Measurements from ENCODE around the gene RFESD.

The RFESD gene

DNA sequence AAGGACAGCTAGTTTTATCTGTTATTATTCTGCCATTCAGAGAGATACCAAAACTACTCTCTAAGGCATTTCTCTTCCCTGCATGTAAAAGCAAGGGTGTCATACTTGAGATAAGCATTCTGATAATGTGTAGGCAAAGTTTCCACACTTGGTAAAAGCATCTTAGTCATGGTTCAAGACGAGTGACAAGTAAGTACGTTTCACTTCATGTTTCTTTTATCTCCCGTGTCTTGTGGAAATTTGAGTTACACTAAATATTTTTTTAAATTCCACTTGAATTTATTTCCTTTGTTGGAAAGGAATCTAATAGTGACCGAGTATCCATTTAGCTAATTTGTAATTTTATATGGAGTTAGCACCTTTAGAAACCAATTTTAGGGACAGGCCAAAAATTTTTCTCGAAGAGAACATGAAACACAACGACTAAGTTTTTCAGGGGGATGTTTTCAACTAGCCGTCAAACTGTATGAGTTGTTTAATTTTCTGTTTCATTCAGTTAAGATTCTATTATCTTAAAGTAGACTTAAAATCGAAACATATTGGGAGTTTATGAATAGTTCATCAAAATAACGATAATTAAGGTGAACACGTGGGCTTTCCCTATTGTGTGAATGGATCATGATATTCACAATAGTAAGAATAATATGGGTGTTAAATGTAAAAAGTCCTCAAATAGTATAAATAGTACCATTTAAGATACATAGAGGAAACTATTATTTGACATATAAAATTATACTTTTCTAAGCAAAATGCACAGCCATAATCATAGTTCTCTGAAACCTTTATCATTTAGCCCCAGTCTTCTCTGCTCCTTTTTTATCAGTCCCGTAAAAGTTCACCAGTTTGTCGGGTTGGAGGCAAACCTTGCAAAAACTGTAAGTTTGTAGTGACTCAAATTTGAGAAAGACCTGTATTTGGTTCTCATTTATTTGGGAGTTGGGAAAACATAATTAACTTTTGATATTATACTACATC, 1.6 kb downstream of the RFESD start:
- Histone ChIP-seq H3K27ac (no peak overlapping the region), H3K4me3 (ENCODE audit: low read depth in 1 of 2, low read length in 1 of 2) (no peak overlapping the region), H3K9me3 (no peaks in the 10 kb centered on the region), H3K4me1 (ENCODE audit: control insufficient read depth in 1 of 2, insufficient read depth in 1 of 2, low read depth in 1 of 2, low read length in 1 of 2) (peaks cover 5 to 16% of the 10 kb centered on the region in 2 experiments), H3K36me3 (no peaks in the 10 kb centered on the region), H3K27me3 (no peaks in the 10 kb centered on the region)
- TF ChIP-seq, protein P1, sequence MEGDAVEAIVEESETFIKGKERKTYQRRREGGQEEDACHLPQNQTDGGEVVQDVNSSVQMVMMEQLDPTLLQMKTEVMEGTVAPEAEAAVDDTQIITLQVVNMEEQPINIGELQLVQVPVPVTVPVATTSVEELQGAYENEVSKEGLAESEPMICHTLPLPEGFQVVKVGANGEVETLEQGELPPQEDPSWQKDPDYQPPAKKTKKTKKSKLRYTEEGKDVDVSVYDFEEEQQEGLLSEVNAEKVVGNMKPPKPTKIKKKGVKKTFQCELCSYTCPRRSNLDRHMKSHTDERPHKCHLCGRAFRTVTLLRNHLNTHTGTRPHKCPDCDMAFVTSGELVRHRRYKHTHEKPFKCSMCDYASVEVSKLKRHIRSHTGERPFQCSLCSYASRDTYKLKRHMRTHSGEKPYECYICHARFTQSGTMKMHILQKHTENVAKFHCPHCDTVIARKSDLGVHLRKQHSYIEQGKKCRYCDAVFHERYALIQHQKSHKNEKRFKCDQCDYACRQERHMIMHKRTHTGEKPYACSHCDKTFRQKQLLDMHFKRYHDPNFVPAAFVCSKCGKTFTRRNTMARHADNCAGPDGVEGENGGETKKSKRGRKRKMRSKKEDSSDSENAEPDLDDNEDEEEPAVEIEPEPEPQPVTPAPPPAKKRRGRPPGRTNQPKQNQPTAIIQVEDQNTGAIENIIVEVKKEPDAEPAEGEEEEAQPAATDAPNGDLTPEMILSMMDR (IDR thresholded peaks at IDR 0.05), result no peak

DNA sequence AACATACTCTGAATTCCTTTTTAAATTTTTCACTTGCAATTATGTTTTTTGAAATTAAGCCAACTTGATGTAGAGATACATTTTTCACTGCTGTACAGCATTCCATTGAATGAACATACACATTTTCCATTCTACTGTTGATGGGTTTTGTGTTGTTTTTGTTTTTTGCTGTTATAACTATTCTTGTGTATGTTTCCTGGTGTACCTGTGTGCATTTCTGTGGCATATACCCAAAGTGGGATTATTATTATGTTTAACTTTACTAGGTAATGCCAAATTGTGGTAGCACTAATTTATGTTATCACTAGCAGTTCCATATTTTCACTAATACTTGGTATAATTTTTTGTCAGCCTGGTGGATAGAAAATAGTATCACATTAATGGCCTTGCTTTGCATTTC, 2.7 kb downstream of the RFESD start:
- Histone ChIP-seq H3K4me1 (ENCODE audit: control insufficient read depth in 1 of 2, insufficient read depth in 1 of 2, low read depth in 1 of 2, low read length in 1 of 2) (peaks cover 5 to 16% of the 10 kb centered on the region in 2 experiments), H3K36me3 (no peaks in the 10 kb centered on the region), H3K4me3 (ENCODE audit: low read depth in 1 of 2, low read length in 1 of 2) (no peak overlapping the region), H3K27me3 (no peaks in the 10 kb centered on the region), H3K27ac (no peak overlapping the region), H3K9me3 (no peaks in the 10 kb centered on the region)
- TF ChIP-seq, protein P1 (IDR thresholded peaks at IDR 0.05), result no peak

DNA sequence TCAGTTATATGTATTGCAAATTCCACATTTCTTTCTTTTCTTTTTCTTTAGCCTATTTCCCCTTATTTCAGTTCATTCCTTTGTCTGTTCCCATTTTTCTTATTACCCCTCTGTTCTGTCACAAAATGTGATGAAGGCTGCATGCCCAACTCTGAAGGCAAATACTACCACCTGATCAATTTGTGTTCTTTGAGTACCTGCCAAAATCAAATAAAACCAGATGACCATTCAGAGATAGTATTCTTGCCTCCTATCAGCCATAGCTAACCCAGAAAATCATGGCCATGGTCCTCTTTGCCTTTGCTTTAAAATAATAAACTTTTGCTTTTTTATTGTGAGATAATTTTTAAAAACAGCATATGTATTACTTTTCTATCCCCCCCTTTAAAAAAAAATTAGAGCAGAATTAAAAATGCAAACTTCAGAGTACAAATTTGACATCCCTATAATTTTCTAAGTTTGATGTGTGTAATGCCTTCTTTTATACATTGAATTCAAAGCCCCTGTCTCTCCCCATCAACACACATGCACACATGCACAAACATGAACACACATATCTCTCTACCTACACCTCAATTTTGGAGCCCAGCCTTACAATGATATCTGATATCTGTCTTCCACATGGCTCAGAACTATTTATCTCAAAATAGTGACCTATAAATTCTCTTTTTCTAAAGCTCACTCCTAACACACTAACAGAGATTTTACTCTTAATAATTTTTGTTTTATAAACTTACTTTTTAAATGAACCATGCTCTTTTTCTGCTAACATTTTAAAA, 3.5 kb downstream of the RFESD start:
- Histone ChIP-seq H3K27me3 (no peaks in the 10 kb centered on the region), H3K9me3 (no peaks in the 10 kb centered on the region), H3K4me3 (ENCODE audit: low read depth in 1 of 2, low read length in 1 of 2) (no peak overlapping the region), H3K36me3 (no peaks in the 10 kb centered on the region), H3K4me1 (ENCODE audit: control insufficient read depth in 1 of 2, insufficient read depth in 1 of 2, low read depth in 1 of 2, low read length in 1 of 2) (peaks cover 5 to 16% of the 10 kb centered on the region in 2 experiments), H3K27ac (no peak overlapping the region)
- TF ChIP-seq, protein P1 (IDR thresholded peaks at IDR 0.05), result no peak

DNA sequence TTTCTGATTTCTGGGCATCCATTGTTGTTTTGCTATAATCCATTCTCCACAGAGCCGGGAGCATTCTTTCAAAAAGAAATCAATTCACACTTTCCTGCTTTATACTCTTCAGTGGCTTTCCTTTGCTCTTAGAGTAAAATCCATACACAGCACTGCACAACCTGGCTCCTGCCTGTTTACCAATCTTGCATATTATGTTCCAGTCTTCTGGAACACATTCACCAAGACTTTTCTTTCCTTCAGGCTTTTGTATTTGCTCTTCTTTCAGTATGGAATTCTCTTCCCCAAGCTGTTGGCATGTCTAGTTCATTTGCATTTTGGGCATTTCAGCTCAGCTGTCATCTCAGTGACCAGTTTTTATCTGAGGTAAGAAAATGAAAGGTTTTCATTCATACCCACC, 6.3 kb downstream of the RFESD start:
- no peaks in the 10 kb centered on the region for H3K36me3 ChIP-seq
- no peak overlapping the region for H3K27ac ChIP-seq
- no peak overlapping the region for H3K4me3 ChIP-seq (ENCODE audit: low read depth in 1 of 2, low read length in 1 of 2)
- H3K4me1 ChIP-seq (ENCODE audit: control insufficient read depth in 1 of 2, insufficient read depth in 1 of 2, low read depth in 1 of 2, low read length in 1 of 2), result no peaks in the 10 kb centered on the region
- TF ChIP-seq, protein P1 (IDR thresholded peaks at IDR 0.05), result no peak
- no peaks in the 10 kb centered on the region for H3K9me3 ChIP-seq
- H3K27me3 ChIP-seq, result no peaks in the 10 kb centered on the region

DNA sequence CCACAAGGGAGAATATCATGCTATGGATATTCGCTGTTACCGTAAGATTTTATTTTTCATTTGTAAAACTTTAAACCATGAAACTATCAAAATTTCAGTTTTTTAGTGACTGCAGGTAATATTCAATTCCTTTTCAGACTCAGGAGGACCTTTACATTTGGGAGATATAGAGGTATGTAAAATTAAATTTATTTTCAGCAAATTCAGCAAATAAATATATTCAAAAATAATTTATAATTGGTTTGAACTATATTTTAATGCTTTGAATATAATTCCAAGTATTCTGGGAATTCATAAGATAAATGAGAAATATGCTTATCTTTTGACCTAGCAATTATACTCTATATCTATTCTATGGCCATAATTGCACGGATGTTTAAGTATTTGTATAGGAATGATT, 7.6 kb downstream of the RFESD start:
- H3K9me3 ChIP-seq, result no peaks in the 10 kb centered on the region
- no peaks in the 10 kb centered on the region for H3K36me3 ChIP-seq
- no peak overlapping the region for H3K4me3 ChIP-seq (ENCODE audit: low read depth in 1 of 2, low read length in 1 of 2)
- no peaks in the 10 kb centered on the region for H3K27me3 ChIP-seq
- TF ChIP-seq, protein P1 (IDR thresholded peaks at IDR 0.05), result no peak
- H3K4me1 ChIP-seq (ENCODE audit: control insufficient read depth in 1 of 2, insufficient read depth in 1 of 2, low read depth in 1 of 2, low read length in 1 of 2), result no peaks in the 10 kb centered on the region
- H3K27ac ChIP-seq, result no peak overlapping the region

Data from neutrophil (primary cell).